ENCODE results near the gene P2RY8.
"Not testable (repeated sequence)": the region's sequence is repeated elsewhere in the genome, so short reads cannot be mapped to it uniquely, and the experiment has no call there.

GRCh38 chrX:1574181-1574580, 37.2 kb upstream of the P2RY8 start:
- not testable (repeated sequence) for TF ChIP-seq CTCF, POLR2A, POLR2AphosphoS5 (IDR thresholded peaks at IDR 0.05)

All from gastroesophageal sphincter (tissue), 3 donors.